Measurements from ENCODE around the gene PRMT2. TPM values are rescaled to one million over a fixed set of nuclear protein-coding genes. Genes with fewer than 3 reads are reported as not detected.

The PRMT2 gene
- polyA plus RNA-seq, 2 of the 4 experiments (the other 2 are of a cell fraction): 69.2 to 75.1 TPM

DNA sequence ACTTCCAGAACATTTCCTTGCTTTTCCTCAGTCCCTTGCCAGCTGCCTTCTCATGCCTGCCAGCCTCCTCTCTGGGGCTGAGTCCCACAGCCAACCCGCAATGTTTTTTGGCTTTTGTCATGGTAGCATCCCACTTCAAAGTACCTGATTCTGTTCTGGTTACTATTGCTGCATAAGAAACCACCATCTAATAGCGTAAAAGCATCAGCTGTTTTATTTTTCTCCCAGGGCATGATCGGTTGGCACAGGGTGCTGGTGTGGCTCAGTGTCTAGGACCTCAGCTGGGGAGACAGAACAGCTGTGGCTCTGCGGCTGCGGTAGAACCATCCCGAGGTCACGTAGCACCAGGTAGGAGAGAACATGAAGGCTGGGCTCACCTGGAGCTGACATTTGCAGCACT, 8.9 kb upstream of the PRMT2 start:
- CTCF ChIA-PET: no interaction called here
- WGBS (ENCODE audit: missing lambda C conversion rate): 77% methylated on average over 3 of the region's 7 CpGs
- FAIRE-seq (no peak), ATAC-seq (no peak), DNase-seq (ENCODE audit: low read depth in 1 of 2, low spot score in 1 of 2) (no peak)
- Histone ChIP-seq H3K9me3 (peaks cover 15% of the 10 kb centered on the region; the same call in 2 of the 3 replicates), H3K4me2 (no peak overlapping the region), H3K27ac (no peak overlapping the region), H3K4me3 (no peak overlapping the region), H3K4me1 (no peaks in the 10 kb centered on the region)
- POLR2A ChIA-PET: no interaction called here
- TF ChIP-seq BHLHE40 (IDR thresholded peaks at IDR 0.05; ENCODE audit: low read depth, low read length) (no peak), CEBPB (IDR thresholded peaks at IDR 0.05) (no peak), NPAS2 (CRISPR knock-in tag; IDR thresholded peaks at IDR 0.05; ENCODE audit: borderline replicate concordance) (no peak), MAFK (IDR thresholded peaks at IDR 0.05; ENCODE audit: partially characterized antibody) (no peak), CHD4 (IDR thresholded peaks at IDR 0.05; ENCODE audit: borderline replicate concordance) (no peak), RCOR1 (IDR thresholded peaks at IDR 0.05; ENCODE audit: low read depth, low read length) (no peak), HOXB5 (CRISPR knock-in tag; IDR thresholded peaks at IDR 0.05) (no peak), TP53 (CRISPR knock-in tag; IDR thresholded peaks at IDR 0.05) (no peak), ZSCAN20 (CRISPR knock-in tag; IDR thresholded peaks at IDR 0.05) (no peak), PHF8 (IDR thresholded peaks at IDR 0.05; ENCODE audit: borderline replicate concordance, low read depth) (no peak), CBX8 (IDR thresholded peaks at IDR 0.05) (no peak)
- TF ChIP-seq, protein P1, sequence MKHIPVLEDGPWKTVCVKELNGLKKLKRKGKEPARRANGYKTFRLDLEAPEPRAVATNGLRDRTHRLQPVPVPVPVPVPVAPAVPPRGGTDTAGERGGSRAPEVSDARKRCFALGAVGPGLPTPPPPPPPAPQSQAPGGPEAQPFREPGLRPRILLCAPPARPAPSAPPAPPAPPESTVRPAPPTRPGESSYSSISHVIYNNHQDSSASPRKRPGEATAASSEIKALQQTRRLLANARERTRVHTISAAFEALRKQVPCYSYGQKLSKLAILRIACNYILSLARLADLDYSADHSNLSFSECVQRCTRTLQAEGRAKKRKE (CRISPR knock-in tag; IDR thresholded peaks at IDR 0.05; ENCODE audit: low read depth): no peak
- TF ChIP-seq, protein P2, sequence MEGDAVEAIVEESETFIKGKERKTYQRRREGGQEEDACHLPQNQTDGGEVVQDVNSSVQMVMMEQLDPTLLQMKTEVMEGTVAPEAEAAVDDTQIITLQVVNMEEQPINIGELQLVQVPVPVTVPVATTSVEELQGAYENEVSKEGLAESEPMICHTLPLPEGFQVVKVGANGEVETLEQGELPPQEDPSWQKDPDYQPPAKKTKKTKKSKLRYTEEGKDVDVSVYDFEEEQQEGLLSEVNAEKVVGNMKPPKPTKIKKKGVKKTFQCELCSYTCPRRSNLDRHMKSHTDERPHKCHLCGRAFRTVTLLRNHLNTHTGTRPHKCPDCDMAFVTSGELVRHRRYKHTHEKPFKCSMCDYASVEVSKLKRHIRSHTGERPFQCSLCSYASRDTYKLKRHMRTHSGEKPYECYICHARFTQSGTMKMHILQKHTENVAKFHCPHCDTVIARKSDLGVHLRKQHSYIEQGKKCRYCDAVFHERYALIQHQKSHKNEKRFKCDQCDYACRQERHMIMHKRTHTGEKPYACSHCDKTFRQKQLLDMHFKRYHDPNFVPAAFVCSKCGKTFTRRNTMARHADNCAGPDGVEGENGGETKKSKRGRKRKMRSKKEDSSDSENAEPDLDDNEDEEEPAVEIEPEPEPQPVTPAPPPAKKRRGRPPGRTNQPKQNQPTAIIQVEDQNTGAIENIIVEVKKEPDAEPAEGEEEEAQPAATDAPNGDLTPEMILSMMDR (IDR thresholded peaks at IDR 0.05): no peak

DNA sequence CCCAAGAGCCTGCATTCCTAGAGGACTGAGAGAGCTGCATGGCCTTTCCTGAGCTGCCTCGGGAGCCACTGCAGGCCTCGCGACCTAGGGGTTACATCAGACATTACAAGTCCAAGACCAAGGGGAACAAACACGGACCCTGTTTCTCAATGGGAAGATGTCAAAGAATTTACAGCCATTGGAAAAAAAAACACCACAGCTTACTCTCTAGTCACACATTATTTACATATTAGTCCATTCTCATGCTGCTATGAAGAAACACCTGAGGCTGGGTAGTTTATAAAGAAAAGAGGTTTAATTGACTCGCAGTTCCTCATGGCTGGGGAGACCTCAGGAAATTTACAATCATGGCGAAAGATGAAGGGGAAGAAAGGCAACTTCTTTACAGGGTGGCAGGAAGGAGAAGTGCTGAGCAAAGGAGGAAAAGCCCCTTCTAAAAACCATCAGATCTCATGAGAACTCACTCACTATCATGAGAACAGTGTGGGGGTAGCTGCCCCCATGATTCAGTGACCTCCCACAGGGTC, 8.4 kb upstream of the PRMT2 start:
- Histone ChIP-seq H3K9me3 (peaks cover 15% of the 10 kb centered on the region; the same call in 2 of the 3 replicates), H3K4me1 (no peaks in the 10 kb centered on the region), H3K4me2 (no peak overlapping the region), H3K4me3 (no peak overlapping the region), H3K27ac (no peak overlapping the region)
- FAIRE-seq (no peak), ATAC-seq (no peak), DNase-seq (ENCODE audit: low read depth in 1 of 2, low spot score in 1 of 2) (no peak)
- 64% methylated on average over 6 of the region's 6 CpGs for WGBS (ENCODE audit: missing lambda C conversion rate)
- ChIA-PET POLR2A (no interaction called here), CTCF (interaction anchor here (0.9 kb wide), 1 partner anchor 12 kb away, joined by 3 read pairs; no protein-coding TSS in a partner anchor)
- TF ChIP-seq, protein P3, sequence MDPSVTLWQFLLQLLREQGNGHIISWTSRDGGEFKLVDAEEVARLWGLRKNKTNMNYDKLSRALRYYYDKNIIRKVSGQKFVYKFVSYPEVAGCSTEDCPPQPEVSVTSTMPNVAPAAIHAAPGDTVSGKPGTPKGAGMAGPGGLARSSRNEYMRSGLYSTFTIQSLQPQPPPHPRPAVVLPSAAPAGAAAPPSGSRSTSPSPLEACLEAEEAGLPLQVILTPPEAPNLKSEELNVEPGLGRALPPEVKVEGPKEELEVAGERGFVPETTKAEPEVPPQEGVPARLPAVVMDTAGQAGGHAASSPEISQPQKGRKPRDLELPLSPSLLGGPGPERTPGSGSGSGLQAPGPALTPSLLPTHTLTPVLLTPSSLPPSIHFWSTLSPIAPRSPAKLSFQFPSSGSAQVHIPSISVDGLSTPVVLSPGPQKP (IDR thresholded peaks at IDR 0.05; ENCODE audit: low read depth, low read length): no peak
- no peak for TF ChIP-seq PHF8 (IDR thresholded peaks at IDR 0.05; ENCODE audit: borderline replicate concordance, low read depth)
- TF ChIP-seq ZFP36 (IDR thresholded peaks at IDR 0.05; ENCODE audit: borderline replicate concordance, partially characterized antibody): no peak
- TF ChIP-seq ZSCAN20 (CRISPR knock-in tag; IDR thresholded peaks at IDR 0.05): no peak
- TF ChIP-seq KDM5A (IDR thresholded peaks at IDR 0.05): no peak
- TF ChIP-seq HOXB5 (CRISPR knock-in tag; IDR thresholded peaks at IDR 0.05): no peak
- no peak for TF ChIP-seq RCOR1 (IDR thresholded peaks at IDR 0.05; ENCODE audit: low read depth, low read length)
- TF ChIP-seq, protein P2 (IDR thresholded peaks at IDR 0.05): no peak
- no peak for TF ChIP-seq MAFK (IDR thresholded peaks at IDR 0.05; ENCODE audit: partially characterized antibody)
- TF ChIP-seq HEYL (CRISPR knock-in tag; IDR thresholded peaks at IDR 0.05): no peak
- TF ChIP-seq CBX8 (IDR thresholded peaks at IDR 0.05): no peak
- TF ChIP-seq, protein P4, sequence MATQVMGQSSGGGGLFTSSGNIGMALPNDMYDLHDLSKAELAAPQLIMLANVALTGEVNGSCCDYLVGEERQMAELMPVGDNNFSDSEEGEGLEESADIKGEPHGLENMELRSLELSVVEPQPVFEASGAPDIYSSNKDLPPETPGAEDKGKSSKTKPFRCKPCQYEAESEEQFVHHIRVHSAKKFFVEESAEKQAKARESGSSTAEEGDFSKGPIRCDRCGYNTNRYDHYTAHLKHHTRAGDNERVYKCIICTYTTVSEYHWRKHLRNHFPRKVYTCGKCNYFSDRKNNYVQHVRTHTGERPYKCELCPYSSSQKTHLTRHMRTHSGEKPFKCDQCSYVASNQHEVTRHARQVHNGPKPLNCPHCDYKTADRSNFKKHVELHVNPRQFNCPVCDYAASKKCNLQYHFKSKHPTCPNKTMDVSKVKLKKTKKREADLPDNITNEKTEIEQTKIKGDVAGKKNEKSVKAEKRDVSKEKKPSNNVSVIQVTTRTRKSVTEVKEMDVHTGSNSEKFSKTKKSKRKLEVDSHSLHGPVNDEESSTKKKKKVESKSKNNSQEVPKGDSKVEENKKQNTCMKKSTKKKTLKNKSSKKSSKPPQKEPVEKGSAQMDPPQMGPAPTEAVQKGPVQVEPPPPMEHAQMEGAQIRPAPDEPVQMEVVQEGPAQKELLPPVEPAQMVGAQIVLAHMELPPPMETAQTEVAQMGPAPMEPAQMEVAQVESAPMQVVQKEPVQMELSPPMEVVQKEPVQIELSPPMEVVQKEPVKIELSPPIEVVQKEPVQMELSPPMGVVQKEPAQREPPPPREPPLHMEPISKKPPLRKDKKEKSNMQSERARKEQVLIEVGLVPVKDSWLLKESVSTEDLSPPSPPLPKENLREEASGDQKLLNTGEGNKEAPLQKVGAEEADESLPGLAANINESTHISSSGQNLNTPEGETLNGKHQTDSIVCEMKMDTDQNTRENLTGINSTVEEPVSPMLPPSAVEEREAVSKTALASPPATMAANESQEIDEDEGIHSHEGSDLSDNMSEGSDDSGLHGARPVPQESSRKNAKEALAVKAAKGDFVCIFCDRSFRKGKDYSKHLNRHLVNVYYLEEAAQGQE (IDR thresholded peaks at IDR 0.05): no peak
- no peak for TF ChIP-seq BHLHE40 (IDR thresholded peaks at IDR 0.05; ENCODE audit: low read depth, low read length)
- no peak for TF ChIP-seq JUN (IDR thresholded peaks at IDR 0.05)

Measured in A549 (cell line).